Bone marrow (tissue), 2 donors: Measurements from ENCODE around the gene GPC3.

Experiments
- DNase-seq, 2 donors: peaks; one replicate each; lab custom pipeline; 2025; lab: John Stamatoyannopoulos, UW

Gene GPC3

DNA sequence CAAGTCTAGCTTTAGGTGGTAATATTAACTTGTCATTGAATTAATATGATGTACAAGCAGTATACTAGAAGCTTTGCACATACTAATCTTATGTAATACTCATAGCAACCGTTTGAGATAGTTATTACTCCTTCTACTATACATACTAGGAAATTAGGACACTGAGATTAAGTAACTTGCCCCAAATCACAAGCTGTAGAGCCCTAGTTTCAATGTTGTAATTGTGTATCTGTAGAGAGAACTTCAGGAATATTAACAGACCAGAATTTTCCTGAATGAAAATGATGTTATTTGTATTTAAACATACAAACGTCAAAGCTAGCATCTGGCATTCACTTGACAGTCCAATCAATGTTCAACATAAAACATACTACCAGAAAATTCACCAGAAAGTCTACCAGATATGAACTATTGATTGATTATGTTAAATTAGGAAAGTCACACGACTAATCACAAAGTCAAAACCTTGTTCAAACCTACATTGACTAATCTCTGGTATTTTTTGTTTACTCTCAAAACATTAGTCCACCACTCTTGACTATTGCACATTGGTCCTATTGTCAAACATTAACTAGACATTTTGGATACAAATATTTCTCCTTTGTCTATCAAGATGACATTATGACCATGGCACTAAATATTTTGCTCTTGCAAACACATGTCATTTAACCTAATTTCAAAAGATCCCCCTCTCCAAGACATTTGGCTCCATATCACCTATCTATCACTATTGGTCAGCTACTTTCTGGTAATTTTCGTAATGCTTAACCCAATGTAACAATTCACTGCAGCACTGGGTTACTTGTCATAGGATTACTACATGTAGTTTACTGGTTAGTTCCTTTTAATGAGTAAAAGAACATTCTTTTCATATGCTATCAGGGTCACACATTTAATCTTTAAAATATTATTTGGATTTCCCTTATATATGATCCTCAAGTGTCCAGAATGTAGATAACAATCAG, 100.7 kb downstream of the GPC3 start:
- DNase-seq, result no peak

DNA sequence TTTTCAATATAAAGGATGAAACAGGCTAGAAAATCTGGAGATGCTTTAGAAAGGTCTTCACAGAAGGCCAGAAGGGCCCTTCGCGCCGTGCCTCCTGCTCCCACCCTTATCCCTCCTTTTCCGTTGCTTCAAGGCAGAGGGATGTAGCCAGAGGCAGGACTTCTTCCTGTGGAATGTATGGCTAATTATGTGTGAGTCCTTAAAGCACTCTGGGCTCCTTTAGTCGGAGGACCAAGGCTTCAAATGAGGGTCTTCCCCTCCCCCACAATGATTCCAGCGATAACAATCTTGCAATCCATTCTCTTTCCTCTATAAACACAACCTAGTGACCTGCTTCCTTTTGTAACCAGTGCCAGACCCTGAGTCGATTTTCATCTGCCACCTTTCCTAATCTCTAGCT, 103.5 kb downstream of the GPC3 start:
- no peak for DNase-seq

DNA sequence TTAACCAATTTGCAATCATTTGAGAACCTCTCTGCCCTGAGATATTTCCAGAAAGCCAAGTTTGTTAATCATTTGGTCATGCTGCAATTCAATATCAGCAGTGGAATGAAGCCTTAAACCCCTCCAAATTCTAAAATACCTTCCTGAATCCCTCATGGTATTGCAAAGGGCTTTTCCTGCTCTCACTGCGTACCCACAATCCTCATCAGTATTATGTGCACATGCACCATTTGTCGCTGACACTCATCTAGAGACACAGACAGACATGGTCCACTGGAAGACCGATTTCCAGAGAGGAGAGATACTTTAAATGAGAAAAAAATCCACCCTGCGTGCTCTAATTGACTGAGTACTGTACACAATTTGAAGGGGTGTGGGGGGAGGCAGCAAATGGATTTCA, 104.4 kb downstream of the GPC3 start:
- no peak for DNase-seq

DNA sequence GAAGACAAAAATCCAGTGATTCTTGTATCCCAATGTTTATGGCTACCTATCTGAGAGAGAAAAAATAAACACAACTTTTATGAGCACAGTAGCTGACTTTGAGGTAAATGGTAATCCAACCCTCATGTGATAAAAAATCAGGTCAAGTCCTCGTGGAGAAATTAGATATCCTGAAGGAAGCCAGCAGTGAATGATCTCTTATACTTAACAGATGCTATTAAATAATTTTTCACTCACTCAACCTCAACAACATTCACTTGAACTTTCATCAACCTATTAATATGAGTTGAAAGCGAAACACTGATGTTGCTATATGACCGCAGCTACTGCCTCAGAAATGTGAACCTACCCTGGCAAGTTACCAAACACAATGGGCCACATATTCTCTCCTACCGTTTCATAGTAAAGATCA, 105.4 kb downstream of the GPC3 start:
- DNase-seq, result no peak

DNA sequence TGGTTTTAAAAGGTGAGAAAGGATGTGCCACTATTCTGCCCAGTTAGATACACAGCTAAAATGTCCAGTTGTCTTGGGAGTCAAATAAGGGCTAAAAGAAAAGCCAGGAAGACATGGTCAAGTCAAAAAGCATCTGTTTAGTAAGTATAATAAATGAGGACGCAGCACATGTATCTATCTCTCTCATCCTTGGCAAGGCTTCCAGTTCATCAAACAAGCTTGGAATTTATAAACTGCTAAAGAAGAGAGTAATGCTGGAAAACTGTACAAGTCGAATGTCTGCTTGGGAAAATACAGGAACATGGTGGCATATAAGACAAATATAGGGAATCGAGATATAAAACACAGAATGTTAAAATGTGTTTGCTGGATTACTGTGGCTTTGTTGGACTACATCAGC, 106.7 kb downstream of the GPC3 start:
- DNase-seq, result no peak

DNA sequence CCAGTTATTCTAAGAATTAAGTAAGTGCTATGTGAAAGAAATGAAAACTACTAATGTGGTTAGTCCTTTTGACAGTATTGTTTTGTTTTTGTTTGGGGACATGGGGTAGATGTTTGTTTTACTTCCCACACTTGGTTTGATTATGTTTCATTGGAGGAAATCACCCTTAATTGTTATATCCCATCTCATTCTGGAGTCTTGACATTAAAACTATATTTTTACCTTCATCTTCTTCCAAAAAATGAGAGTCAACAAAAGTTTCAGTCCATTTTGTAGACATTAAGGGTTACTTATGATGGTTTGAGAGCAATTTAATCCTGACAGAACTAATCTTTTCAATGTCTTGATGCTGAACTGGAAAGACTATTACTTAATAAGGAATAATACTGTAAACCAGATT, 108.7 kb downstream of the GPC3 start:
- no peak for DNase-seq

DNA sequence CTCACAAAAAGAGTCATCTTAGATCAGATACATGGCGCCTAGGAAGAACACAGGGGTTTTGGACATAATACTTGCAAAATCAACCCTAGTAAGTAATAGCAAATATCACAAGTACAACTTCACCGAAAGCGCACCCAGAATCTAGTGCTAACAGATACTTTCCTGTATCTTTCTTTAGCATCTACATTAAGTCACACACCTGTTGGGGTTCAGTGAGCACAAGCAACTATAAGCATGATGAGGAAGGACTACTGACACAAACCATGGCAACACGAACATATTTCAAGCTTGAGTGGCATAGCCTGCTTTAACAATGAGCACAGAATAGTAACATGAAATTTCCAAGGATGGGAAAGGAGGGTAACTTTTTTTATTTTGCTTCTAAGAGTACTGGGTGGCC, 116.1 kb downstream of the GPC3 start:
- DNase-seq, result no peak

DNA sequence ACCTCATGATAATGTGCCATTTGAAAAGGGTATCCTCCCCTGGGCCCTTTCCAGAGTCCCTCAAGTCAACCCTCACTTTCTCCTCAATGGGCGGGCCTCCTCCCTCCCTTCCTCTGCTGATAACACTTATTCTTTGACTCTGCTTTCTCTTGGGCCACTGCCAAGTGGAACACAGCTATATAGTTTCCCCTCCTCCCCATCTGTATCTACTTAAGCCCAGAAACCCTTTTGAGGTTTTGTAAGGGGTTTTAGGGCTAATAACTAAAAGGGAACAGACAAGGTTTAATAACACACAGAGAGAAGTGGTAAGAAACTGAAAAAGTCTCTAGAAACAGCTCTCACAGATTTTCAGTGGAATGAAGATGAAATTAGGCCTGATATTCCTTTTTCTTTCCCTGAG, 116.7 kb downstream of the GPC3 start:
- DNase-seq, result no peak

DNA sequence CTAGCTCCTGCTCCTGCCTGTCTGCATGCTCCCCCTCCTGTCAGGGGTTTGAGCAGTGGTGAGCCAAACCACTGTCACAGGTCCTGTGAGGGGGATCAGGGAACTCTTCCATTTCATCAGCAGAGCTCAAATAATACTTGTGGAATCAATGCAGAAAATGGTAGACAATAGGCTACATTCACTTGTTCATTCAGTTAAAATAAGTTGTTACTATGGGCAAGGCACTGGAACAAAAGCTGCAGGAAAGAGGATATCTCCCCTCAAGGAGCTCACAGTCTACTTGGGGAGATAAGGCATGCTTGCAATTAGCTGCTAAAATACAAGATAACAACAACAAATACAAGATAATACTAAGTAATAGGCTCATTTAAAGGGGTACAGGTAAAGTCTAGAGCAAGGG, 117.1 kb downstream of the GPC3 start:
- DNase-seq, result no peak

DNA sequence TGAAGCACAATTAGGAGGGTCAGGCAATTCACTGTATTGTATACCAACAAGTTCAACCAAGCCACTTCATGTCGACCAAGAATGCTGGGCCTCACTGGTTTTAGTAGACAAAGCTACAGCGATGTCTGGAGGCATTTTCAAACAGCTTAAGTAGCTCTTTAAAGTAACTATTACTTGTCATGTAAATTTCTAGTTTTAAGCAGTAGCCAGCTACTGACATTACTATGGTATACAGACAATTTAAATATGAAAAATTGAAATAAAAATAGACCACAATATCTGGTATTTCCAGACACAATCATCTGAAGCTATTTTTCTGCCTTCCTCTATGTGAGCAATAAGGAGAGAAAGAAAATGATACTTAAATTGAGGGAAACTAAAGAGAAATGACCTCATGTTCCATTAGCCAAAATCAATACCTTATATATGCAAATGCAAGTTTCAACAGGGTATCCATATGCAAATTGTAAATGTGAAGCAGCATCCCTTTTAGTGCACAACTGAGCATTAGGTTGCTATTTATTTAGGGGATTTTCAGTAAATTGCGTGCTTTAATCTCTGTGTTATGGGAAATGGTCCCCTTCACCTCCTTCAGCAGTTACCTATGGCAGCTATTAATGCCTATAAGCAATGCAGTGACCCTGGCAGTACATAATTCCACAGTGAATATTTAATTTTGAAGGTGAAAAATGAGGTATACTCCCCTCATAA, 119.5 kb downstream of the GPC3 start:
- DNase-seq, result no peak

DNA sequence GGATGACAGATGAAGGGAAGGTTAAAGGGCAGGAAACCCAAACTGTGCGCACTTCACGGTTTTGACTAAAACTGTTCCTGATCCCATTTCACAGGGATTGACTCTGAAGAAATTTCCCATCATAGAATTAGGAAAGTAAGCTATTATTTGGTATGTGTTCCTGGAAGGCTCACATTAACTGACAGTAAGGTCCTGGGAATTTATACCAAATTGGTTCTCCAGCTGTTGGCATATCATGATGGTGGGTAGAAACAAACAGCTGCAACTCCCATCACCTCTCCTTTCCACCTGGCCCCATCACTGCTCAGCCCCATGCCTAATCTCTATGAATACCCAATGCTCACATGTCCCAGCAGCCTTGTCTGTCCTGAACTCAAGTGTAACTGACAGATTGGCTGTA, 121.2 kb downstream of the GPC3 start:
- no peak for DNase-seq

DNA sequence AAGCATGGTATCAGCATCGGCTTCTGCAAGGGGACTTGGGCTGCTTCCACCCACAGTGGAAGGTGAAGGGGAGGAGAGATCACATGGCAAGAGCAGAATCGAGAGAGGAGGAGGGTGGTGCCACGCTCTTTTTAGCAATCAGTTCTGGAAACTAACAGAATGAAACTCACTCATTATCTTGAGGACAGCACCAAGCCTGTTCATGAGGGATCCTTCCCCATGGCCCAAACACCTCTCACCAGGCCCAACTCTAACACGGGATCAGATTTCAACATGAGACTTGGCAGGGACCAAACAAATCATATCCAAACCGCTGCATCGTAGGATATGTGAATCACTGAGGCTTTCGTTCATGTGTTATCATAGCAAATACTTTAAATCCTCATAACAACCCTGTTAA, 125.5 kb downstream of the GPC3 start:
- no peak for DNase-seq

DNA sequence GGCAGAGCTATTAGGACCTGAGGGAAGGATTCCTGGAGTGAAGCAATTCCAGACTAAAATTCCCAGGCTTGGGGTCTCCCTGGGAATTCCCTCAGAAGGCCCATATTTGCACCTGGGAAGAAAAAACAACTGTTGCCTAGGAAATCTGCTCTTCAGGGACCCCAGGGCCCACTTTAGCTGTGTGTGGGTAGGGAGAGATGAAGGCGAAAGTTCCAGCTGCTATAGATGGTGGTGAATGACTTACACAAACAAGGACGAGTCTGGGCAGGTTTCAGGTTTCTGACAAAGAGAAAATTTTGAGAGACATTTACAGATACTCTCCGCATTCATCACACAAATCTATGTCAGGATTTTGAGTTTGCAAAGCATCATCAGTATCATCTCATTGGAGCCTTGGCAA, 126.1 kb downstream of the GPC3 start:
- no peak for DNase-seq

DNA sequence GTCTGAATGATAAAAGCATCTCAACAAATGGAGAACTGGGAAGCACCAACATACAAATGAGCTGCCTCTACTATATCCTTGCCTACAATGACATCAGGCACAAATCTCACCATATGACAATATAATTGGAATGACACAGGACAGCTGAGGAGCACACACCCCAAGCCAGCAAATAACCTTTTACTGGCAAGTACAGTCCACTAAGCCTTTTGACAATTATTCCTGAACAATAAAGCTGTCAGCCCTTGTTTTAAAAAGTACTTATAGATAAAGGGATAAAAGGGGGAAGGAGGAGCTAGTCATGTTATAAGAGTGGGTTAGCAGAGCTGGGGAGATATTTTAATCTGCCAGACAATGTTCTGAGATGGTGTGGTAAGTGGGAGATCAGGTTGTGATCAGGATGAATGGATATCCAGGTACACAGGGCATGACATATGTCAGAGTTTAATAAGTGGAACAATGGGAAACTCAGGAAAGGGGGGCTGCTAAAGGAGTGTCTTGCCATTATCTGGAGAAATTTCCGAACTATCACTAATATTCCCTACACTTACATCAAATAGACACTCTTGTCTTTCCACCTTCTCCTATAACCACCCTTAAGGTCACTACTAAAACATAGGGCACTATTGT, 127.6 kb downstream of the GPC3 start:
- DNase-seq, result no peak

DNA sequence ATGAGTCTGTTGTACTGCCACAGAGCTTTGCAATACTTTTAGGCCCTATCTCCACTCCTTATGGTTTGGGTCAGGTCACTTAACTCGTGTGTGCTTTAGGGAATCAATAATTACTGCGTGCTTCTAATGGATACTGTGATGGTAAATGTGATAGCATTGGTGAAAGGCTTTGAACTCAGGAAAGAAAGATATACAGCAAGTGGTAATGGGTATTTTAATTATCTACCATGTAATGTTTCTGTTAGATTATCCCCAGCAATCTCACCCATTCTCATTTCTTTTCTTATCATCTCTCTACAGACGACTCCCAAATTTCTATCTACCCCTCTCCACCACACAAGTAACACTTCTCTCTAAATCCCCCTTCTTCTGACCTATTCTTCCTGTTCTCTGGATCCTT, 128.6 kb downstream of the GPC3 start:
- no peak for DNase-seq

DNA sequence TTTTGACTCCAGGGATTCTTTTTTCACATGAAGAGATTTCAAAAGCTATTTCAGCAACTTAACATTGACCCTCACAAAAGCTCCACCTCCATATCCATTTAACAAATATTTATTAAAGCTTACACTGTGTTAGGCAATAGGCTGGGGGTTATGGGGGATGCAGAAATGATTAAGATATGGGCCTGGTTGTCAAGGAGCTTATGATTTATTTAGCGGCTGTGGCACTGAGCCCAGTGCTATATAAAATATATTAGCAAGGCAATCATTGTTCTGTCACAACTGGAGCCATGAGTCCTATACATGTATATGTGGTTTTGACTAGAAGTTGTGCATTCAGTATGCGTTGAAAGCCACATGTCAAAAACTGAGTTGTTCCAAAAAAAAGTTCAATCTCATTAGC, 131.1 kb downstream of the GPC3 start:
- DNase-seq, result no peak

DNA sequence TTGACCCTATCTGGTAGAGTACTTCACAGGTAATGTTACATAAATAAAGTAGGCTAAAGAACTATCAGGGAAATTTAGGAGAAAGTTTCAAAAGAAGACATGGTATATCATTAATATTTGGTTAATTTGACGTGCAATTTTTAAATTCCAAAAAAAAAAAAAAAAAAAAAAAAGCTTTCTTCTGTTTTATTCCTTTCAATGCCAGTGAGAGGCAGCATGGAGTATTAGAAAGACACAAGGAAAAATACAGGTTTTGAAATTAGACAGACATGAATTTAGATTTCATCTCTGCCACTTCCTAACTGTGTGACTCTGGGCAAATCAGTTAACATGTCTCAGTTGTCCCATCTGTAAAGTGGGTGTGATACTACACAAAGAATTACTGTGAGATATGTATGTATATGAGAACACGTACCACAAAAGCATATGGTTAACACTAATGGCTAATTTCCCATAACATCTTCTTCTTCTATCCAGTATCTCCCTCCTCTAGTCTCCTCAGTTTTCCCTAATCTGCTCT, 132.5 kb downstream of the GPC3 start:
- DNase-seq, result no peak

DNA sequence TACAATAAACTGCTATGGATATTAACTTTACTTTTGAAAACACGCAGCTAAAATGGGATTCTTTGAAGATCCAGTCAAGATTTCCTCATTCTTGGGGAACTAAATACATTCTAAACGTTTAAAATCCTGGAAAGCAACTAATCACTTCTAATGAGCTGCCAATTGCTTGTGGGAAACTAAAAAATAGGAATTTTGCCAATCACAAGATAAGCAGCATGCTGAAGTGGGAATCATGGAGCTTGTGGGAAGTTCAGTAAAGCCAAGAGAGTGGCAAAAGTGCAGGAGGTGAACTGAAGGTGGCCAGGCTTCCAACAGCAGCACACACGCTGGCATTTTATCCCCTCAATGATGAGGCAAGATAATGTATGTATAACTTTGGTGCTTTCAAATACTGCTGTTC, 133.0 kb downstream of the GPC3 start:
- no peak for DNase-seq

DNA sequence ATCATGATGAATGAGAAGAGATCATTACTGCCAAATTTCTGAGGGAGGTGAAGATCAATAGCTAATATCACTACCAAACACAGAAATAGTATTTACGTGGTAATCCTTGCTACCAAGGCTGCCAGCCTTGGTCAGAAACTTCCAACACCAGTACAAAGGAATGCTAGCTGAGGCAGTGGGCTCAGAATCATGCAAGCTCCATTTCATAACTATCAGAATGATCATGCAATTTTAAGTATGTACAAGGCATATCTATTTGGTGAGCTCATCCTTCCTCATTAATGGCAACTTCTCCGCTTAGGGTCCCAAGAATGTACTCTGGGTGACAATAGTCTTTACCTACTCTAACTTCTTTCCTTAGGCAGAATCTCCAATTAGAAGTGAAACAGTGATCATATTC, 135.0 kb downstream of the GPC3 start:
- DNase-seq, result no peak

DNA sequence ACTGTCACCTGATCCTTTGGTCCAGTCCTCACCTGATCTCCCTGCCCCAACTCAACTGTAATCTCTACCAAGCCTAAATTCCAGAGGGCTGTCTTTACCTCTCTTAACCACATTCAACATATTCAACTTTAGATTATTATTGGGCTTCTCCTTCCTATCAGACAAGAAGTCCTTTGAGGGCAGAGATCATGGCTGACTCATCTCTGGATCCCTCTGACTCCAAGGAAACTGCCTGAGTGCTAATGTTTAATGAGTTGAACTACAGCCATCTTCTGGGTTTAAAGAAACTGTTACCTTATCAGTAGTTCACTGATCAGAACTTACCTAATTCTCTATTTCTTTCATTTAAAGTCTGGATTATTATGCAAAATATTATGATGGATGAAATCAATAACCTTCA, 135.7 kb downstream of the GPC3 start:
- DNase-seq, result no peak

DNA sequence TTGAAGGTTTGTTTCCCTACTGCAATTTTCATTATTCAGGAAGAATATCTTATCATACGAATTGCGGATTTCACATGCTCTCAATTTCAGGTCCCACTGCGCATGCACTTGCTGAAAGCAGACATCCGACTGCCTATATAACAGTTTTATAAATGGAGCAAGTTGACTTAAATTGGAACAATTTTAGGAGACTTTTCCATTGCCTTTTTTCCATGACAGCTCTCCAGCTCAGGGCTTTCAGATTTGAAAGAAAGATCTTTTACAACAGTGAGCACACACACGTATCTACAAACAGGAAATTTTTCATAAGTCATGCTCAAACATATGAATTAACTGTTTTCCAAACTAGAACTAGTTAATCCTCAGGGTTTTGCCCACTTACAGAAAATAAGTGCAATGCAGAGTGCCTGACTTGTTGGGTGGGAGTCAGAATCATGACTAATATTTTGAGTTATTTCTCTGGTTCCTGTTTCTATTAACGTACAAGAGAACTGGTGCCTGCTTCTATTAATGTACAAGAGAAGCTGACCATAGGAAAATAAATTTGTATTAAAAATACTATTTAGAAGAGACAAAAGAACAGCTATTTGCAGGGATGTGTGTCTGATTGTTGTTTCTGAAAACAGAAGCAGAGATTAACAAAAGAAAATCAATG, 137.9 kb downstream of the GPC3 start:
- no peak for DNase-seq

DNA sequence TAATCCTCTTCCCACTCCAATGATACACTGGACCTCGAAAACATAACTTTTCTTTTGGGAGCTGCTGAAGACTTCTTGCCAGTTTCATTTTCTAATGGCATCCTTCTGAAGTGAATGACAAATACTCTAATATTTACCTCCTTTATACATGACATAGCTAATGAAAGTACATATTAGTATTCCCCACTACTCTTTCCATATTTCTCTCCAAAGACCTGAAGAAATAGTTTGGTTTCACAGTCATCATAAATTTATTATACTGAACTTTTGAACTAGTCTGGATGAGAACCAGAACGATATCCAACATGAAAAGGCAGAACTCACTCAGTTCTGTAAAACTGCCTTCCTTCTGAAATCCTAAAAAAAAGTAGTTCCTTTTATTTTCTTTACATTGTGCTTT, 139.1 kb downstream of the GPC3 start:
- DNase-seq, result no peak
